Astrocyte of the cerebellum (primary cell): ENCODE results near the gene LAP3.

Source experiments
- DNase-seq: peaks from one replicate; pipeline ENCODE4 v3.0.0-alpha.2; 2011; ENCODE audit warnings: low read depth
- H3K4me3 ChIP-seq: 2 replicates; pipeline ENCODE4 v1.5.1; 2011; ENCODE audit warnings: mild to moderate bottlenecking, low read depth, low read length, moderate library complexity
- in situ Hi-C: cut with HindIII; loops from 2 replicates; pipeline ENCODE4 v1.10.0; 2017; ENCODE audit warnings: low sequenced_read_pairs
- TF ChIP-seq, protein P1 (sequence below): IDR thresholded peaks from 2 replicates; pipeline ENCODE4 v1.5.1; 2012; ENCODE audit warnings: low read length, low read depth, moderate library complexity, mild to moderate bottlenecking; ENCODE audit errors: missing control alignments

The LAP3 gene

DNA sequence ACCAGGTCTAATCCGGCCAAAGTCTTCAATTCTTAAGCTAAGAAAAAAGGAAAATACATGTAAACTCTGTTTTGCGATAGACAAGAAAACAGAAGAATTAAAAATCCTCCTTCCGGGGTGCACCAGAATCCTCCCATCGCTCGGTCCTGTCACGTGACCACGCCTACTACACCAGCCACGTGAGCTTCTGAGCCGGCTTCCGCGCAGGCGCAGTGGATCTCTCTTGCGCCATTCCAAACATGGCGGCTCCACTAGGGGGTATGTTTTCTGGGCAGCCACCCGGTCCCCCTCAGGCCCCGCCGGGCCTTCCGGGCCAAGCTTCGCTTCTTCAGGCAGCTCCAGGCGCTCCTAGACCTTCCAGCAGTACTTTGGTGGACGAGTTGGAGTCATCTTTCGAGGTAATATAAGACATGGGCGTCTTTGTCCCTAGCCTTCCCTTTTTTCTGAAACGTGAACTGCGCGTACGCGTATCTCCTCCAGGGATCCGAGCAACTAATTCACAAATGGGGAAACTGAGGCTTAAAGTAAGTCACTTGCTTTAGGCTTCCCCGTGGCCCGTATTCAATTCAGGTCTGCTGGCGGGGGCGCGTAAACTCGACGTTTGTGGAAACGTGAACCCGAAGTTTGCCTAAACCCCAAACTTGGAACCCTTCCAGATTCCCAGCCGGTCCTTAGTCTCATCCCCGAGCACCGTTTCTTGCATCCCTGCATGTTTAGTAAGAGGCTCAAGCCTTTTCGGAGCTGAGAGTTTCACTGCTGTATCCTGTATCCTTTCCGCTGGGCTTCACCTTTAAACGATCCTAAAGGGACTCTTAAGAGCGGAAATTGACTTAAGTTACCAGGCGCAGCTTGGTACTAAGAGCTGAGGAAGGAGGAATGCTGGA is 37.7 kb downstream of the LAP3 start, which contains the start of gene MED28:
TSS of gene MED28 (plus strand) at position 226 of the 884 bp plus-strand sequence. CDS start at position 240, 14 bp downstream.
- TF ChIP-seq, protein P1, sequence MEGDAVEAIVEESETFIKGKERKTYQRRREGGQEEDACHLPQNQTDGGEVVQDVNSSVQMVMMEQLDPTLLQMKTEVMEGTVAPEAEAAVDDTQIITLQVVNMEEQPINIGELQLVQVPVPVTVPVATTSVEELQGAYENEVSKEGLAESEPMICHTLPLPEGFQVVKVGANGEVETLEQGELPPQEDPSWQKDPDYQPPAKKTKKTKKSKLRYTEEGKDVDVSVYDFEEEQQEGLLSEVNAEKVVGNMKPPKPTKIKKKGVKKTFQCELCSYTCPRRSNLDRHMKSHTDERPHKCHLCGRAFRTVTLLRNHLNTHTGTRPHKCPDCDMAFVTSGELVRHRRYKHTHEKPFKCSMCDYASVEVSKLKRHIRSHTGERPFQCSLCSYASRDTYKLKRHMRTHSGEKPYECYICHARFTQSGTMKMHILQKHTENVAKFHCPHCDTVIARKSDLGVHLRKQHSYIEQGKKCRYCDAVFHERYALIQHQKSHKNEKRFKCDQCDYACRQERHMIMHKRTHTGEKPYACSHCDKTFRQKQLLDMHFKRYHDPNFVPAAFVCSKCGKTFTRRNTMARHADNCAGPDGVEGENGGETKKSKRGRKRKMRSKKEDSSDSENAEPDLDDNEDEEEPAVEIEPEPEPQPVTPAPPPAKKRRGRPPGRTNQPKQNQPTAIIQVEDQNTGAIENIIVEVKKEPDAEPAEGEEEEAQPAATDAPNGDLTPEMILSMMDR: peak; percentile 8
- H3K4me3 ChIP-seq: peak within 1 kb of the TSS; percentile 98
- DNase-seq: peak; percentile 93
- in situ Hi-C loops: no loop called here

DNA sequence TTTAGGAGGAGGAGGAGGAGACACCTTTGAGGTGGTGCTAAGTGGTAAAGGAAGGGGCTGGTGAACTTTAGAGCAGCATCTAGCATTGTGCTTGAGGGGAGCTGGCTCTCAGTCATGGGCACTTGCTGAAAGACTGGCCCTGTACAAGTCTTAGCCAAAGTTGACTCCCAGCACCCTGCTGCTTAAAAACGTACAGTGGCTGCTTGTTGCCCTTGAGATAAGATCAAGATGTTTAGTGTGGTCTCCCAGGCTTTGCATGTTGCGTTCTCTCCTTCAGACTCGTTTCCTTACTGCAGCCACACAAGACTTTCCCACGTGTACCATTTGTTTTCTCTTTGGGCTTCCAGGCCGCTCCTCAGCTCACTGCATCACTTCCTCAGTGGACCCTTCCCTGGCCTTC is 39.3 kb downstream of the LAP3 start:
- DNase-seq: no peak
- in situ Hi-C loops: no loop called here
- TF ChIP-seq, protein P1: no peak
- H3K4me3 ChIP-seq: no peak overlapping the region

DNA sequence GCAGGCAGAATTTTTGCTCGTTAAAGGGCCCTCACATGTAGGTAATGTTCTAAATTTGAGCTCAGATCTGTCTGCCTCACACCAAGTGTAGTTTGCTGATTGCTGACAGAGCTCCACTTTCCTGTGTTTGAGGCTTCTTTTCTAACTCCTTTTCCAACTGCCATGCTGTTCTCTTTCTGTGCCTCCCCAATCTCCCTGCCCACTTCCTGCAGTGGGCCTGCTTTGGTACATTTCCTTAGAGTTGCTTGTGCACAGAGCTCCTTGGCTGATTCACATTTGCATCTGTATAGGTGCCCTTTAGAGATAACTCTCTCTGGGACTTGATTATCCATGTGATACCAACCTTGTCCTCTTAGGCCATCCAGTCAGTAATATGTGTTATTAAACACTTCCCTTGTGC is 41.9 kb downstream of the LAP3 start:
- H3K4me3 ChIP-seq: no peak overlapping the region
- TF ChIP-seq, protein P1: no peak
- no peak for DNase-seq
- in situ Hi-C loops: no loop called here

DNA sequence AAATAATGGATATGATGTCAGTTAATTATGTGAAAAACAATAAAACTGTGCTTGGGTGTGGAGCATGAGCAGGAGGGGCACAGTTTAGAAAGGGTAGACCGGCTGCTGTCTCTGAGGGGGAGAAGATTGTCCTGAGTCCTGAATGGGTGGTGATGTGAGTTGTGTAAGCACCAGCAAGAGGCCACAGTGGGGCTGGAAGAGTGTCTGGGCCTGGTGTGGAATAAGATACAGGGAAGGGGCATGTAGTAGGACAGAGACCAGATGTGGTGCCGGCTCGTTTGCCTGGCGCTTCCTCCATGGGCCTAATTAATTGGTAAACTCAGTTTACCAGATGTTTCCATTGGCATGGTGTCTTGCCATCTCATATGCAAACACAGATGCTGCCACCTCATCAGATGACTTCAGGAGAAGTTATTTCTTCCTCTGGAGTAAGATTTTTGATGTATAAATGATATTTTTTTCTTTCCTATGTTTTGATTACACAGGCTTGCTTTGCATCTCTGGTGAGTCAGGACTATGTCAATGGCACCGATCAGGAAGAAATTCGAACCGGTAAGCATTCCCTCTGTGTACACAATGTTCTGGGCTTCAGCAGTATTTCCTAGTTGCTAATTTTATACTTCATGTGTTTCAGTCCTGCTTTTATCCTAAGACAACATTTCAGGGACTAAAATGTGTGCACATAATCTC is 42.6 kb downstream of the LAP3 start:
- H3K4me3 ChIP-seq: no peak overlapping the region
- TF ChIP-seq, protein P1: no peak
- in situ Hi-C loops: no loop called here
- DNase-seq: no peak

DNA sequence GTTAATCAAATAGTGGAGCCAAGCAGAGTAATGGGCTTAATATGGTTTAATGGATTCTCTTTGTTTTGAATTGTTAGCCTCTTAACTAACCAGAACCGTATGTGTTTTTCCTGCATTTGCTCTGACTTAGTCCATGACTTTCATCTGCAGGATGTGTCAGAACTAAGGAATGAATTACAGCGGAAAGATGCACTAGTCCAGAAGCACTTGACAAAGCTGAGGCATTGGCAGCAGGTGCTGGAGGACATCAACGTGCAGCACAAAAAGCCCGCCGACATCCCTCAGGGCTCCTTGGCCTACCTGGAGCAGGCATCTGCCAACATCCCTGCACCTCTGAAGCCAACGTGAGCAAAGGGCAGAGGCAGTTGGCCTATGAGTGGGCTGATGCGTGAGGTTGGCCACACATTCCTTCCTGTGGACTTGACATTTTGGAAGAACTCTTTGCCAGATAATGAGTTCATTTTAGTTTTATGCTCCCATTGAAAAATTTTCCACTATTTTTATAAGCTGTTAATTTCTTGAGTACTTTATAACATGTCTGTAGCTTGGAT is 46.5 kb downstream of the LAP3 start:
- no peak for DNase-seq
- in situ Hi-C loops: no loop called here
- no peak overlapping the region for H3K4me3 ChIP-seq
- TF ChIP-seq, protein P1: no peak

DNA sequence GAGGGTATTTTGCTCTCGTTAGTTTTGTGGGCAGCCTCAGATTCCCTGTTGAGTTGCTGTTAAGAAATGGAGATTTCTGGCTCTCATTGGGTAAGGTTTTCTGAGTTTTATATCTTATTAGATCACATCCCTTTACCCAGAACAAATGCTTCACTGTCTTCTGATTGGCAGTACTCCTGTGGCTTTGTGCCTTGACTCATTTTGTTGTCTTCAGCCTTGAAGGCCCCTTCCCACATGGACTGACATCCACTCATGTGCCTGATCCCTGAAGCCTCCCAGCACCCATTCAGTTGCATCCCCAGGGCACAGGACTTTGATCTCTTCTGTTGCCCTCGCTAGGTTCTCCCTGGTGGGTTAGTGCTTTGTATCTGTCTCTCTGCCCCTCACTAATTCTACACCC is 47.8 kb downstream of the LAP3 start:
- TF ChIP-seq, protein P1: no peak
- DNase-seq: no peak
- in situ Hi-C loops: no loop called here
- H3K4me3 ChIP-seq: no peak overlapping the region
